Neuronal stem cell (in vitro differentiated cells): ENCODE data around the gene TICAM1.

Experiments
- DNase-seq: peaks from one replicate; pipeline ENCODE4 v3.0.0-alpha.2; 2013; ENCODE audit warnings: low spot score
- H2AFZ ChIP-seq: one replicate; pipeline ENCODE4 v1.6.1; 2013; ENCODE audit warnings: mild to moderate bottlenecking, low read length, inconsistent platforms
- H2AK5ac ChIP-seq: 2 replicates; pipeline ENCODE4 v1.6.1; 2013; ENCODE audit warnings: low read depth, mild to moderate bottlenecking, inconsistent platforms, low read length, moderate library complexity, mixed read lengths
- H2BK120ac ChIP-seq: 2 replicates; pipeline ENCODE4 v1.6.1; 2013; ENCODE audit warnings: low read depth, mild to moderate bottlenecking, inconsistent platforms, low read length, moderate library complexity, mixed read lengths
- H2BK12ac ChIP-seq: one replicate; pipeline ENCODE4 v1.6.1; 2013; ENCODE audit warnings: low read length, inconsistent platforms
- H2BK15ac ChIP-seq: 2 replicates; pipeline ENCODE4 v1.6.1; 2013; ENCODE audit warnings: mild to moderate bottlenecking, low read length, inconsistent platforms, mixed read lengths
- H2BK5ac ChIP-seq: one replicate; pipeline ENCODE4 v1.6.1; 2013; ENCODE audit warnings: inconsistent platforms, mild to moderate bottlenecking, low read length, moderate library complexity
- H3K14ac ChIP-seq: one replicate; pipeline ENCODE4 v1.6.1; 2013; ENCODE audit warnings: low read length, inconsistent platforms
- H3K18ac ChIP-seq: 2 replicates; pipeline ENCODE4 v1.6.1; 2013; ENCODE audit warnings: low read length, inconsistent platforms
- H3K23ac ChIP-seq: 2 replicates; pipeline ENCODE4 v1.6.1; 2013; ENCODE audit warnings: low read depth, mild to moderate bottlenecking, mixed read lengths, low read length, inconsistent platforms; ENCODE audit not compliant: poor library complexity
- H3K27ac ChIP-seq: replicated peaks from 3 replicates; pipeline ENCODE4 v1.5.1; 2013; ENCODE audit warnings: low read length, inconsistent platforms
- H3K27me3 ChIP-seq, 3 experiments: 2 replicates each; pipeline ENCODE4 v1.6.1; 2013; ENCODE audit warnings: low read length in 3 of 3, mild to moderate bottlenecking in 2 of 3, inconsistent platforms in 1 of 3, low read depth in 1 of 3, mixed read lengths in 1 of 3, moderate library complexity in 1 of 3; ENCODE audit not compliant: control insufficient read depth in 3 of 3, insufficient read depth in 3 of 3
- H3K36me3 ChIP-seq, 2 donors: replicated peaks in 1 of 2; 2 replicates each; pipeline ENCODE4 v1.6.1; 2013; ENCODE audit warnings: low read length in 2 of 2; ENCODE audit not compliant: control insufficient read depth in 2 of 2, insufficient read depth in 2 of 2
- H3K4ac ChIP-seq: 2 replicates; pipeline ENCODE4 v1.6.1; 2013; ENCODE audit warnings: inconsistent platforms, mild to moderate bottlenecking, low read length, moderate library complexity
- H3K4me1 ChIP-seq, 2 donors: 1 replicate in 1 of 2; 2 replicates in 1 of 2; pipeline ENCODE4 v1.6.1; 2013; ENCODE audit warnings: low read length in 2 of 2, low read depth in 1 of 2; ENCODE audit not compliant: control insufficient read depth in 2 of 2, insufficient read depth in 1 of 2
- H3K4me2 ChIP-seq: one replicate; pipeline ENCODE4 v1.6.1; 2013; ENCODE audit warnings: mild to moderate bottlenecking, low read length, inconsistent platforms; ENCODE audit not compliant: insufficient read depth, poor library complexity, severe bottlenecking
- H3K4me3 ChIP-seq, 2 donors: 2 replicates each; pipeline ENCODE4 v1.5.1; 2013; ENCODE audit warnings: low read length in 2 of 2, mild to moderate bottlenecking in 2 of 2, inconsistent platforms in 1 of 2, moderate library complexity in 1 of 2
- H3K79me1 ChIP-seq: one replicate; pipeline ENCODE4 v1.6.1; 2013; ENCODE audit warnings: low read depth, mild to moderate bottlenecking, inconsistent platforms, low read length, moderate library complexity
- H3K9ac ChIP-seq: one replicate; pipeline ENCODE4 v1.6.1; 2013; ENCODE audit warnings: mild to moderate bottlenecking, low read depth, low read length, inconsistent platforms; ENCODE audit not compliant: poor library complexity
- H3K9me3 ChIP-seq, 2 donors: replicated peaks in 1 of 2; 2 replicates each; pipeline versions ENCODE3 to v1.6.1; 2013; ENCODE audit warnings: low read length in 2 of 2, mild to moderate bottlenecking in 2 of 2, inconsistent platforms in 1 of 2, low read depth in 1 of 2, mixed read lengths in 1 of 2, moderate library complexity in 1 of 2; ENCODE audit not compliant: control insufficient read depth in 2 of 2, insufficient read depth in 1 of 2
- H4K8ac ChIP-seq: one replicate; pipeline ENCODE4 v1.6.1; 2013; ENCODE audit warnings: low read depth, mild to moderate bottlenecking, inconsistent platforms, low read length, moderate library complexity
- H4K91ac ChIP-seq: one replicate; pipeline ENCODE4 v1.6.1; 2013; ENCODE audit warnings: low read length, low read depth, mild to moderate bottlenecking, inconsistent platforms; ENCODE audit not compliant: poor library complexity
- WGBS, 2 donors: extraction: QIAGEN DNeasy Blood & Tissue Kit; methylation state at CpG; one replicate each; pipeline ENCODE4 v1.1.7; 2013; ENCODE audit warnings: missing lambda C conversion rate in 2 of 2, mixed read lengths in 1 of 2; ENCODE audit not compliant: insufficient read length in 2 of 2, insufficient replicate concordance in 1 of 2; ENCODE audit errors: extremely low coverage in 2 of 2; 5-methylcytosine and 5-hydroxymethylcytosine counted together

The TICAM1 gene

GRCh38 chr19:4816202-4816949, 15.1 kb downstream of the TICAM1 start:
- H2BK120ac ChIP-seq, result peak overlapping the region; percentile 78
- H4K8ac ChIP-seq, result peak overlapping the region; percentile 99
- peak overlapping the region; percentile 82 for H3K18ac ChIP-seq
- no peak overlapping the region for H3K27ac ChIP-seq
- peak overlapping the region; percentile 69 for H3K4ac ChIP-seq
- H3K27me3 ChIP-seq, result no peaks in the 10 kb centered on the region
- H3K4me3 ChIP-seq, result no peak overlapping the region
- H3K23ac ChIP-seq, result peak overlapping the region; percentile 60
- peak overlapping the region; percentile 49 for H3K14ac ChIP-seq
- no CpG with 5 or more reads among the region's 35 CpGs for WGBS, 2 donors
- H3K4me2 ChIP-seq, result no peak overlapping the region
- H2AK5ac ChIP-seq, result peak overlapping the region; percentile 99
- H3K36me3 ChIP-seq, result no peaks in the 10 kb centered on the region
- H2BK15ac ChIP-seq, result peak overlapping the region; percentile 90
- H3K4me1 ChIP-seq, result no peaks in the 10 kb centered on the region
- peak overlapping the region; percentile 3 for H2BK12ac ChIP-seq
- peak overlapping the region; percentile 77 for H2AFZ ChIP-seq
- H3K79me1 ChIP-seq, result no peaks in the 10 kb centered on the region
- DNase-seq, result no peak
- peak overlapping the region; percentile 99 for H4K91ac ChIP-seq
- peaks cover 3% of the 10 kb centered on the region in 2 donors for H3K9me3 ChIP-seq
- no peak overlapping the region for H2BK5ac ChIP-seq
- no peak overlapping the region for H3K9ac ChIP-seq

- peak overlapping the region; percentile 78 for H2BK120ac ChIP-seq
- peak overlapping the region; percentile 90 for H2BK15ac ChIP-seq
- peak overlapping the region; percentile 99 for H2AK5ac ChIP-seq
- no peak overlapping the region for H3K4me3 ChIP-seq
- H3K9me3 ChIP-seq, result peaks cover 3% of the 10 kb centered on the region in 2 donors
- peak overlapping the region; percentile 37 for H3K4me2 ChIP-seq
- H3K79me1 ChIP-seq, result no peaks in the 10 kb centered on the region
- H3K36me3 ChIP-seq, result no peaks in the 10 kb centered on the region
- no CpG with 5 or more reads among the region's 28 CpGs for WGBS, 2 donors
- H3K27me3 ChIP-seq, result no peaks in the 10 kb centered on the region
- no peak overlapping the region for H3K9ac ChIP-seq
- peak overlapping the region; percentile 77 for H2AFZ ChIP-seq
- H3K14ac ChIP-seq, result peak overlapping the region; percentile 49
- DNase-seq, result peak; percentile 82
- no peak overlapping the region for H2BK5ac ChIP-seq
- peak overlapping the region; percentile 82 for H3K18ac ChIP-seq
- peak overlapping the region; percentile 99 for H4K91ac ChIP-seq
- H4K8ac ChIP-seq, result peak overlapping the region; percentile 99
- no peak overlapping the region for H3K27ac ChIP-seq
- H3K4me1 ChIP-seq, result no peaks in the 10 kb centered on the region
- H3K23ac ChIP-seq, result peak overlapping the region; percentile 60
- H2BK12ac ChIP-seq, result peak overlapping the region; percentile 3
- H3K4ac ChIP-seq, result peak overlapping the region; percentile 69
Measured at GRCh38 chr19:4815426-4816201, 15.9 kb downstream of the TICAM1 start.

GRCh38 chr19:4814625-4815425, 16.7 kb downstream of the TICAM1 start:
- Histone ChIP-seq H3K36me3 (no peaks in the 10 kb centered on the region), H3K4ac (no peak overlapping the region), H3K27me3 (no peaks in the 10 kb centered on the region), H2BK5ac (no peak overlapping the region), H3K4me1 (no peaks in the 10 kb centered on the region), H3K23ac (no peak overlapping the region), H2BK120ac (no peak overlapping the region), H2AK5ac (no peak overlapping the region), H2BK12ac (no peak overlapping the region), H2BK15ac (no peak overlapping the region), H3K4me3 (no peak overlapping the region), H3K14ac (no peak overlapping the region), H3K4me2 (no peak overlapping the region), H2AFZ (no peak overlapping the region), H3K79me1 (no peaks in the 10 kb centered on the region), H3K27ac (no peak overlapping the region), H3K9me3 (peaks cover 3% of the 10 kb centered on the region in 2 donors), H4K91ac (no peak overlapping the region), H4K8ac (no peak overlapping the region), H3K9ac (no peak overlapping the region), H3K18ac (no peak overlapping the region)
- WGBS, 2 donors, result 100% methylated on average over 4 of the region's 7 CpGs; no CpG with 5 or more reads in 1 of the 2 donors
- DNase-seq, result no peak
